Mucosa of rectum (tissue), 2 donors: Measurements from ENCODE around the gene PMIS2.

ENCODE experiments used
- H3K27ac ChIP-seq, 2 donors: one replicate each; pipeline ENCODE4 v1.7.0; 2013; ENCODE audit warnings: inconsistent platforms in 2 of 2, low read depth in 2 of 2, low read length in 2 of 2
- H3K27me3 ChIP-seq, 2 donors: one replicate each; pipeline ENCODE4 v1.7.0; 2013; ENCODE audit warnings: low read length in 2 of 2; ENCODE audit not compliant: control insufficient read depth in 2 of 2, insufficient read depth in 2 of 2
- H3K36me3 ChIP-seq, 2 donors: one replicate each; pipeline ENCODE4 v1.7.0; 2013; ENCODE audit warnings: low read length in 2 of 2; ENCODE audit not compliant: control insufficient read depth in 2 of 2, insufficient read depth in 2 of 2
- H3K4me1 ChIP-seq, 2 donors: one replicate each; pipeline ENCODE4 v1.7.0; 2013; ENCODE audit warnings: low read length in 2 of 2, mild to moderate bottlenecking in 1 of 2; ENCODE audit not compliant: control insufficient read depth in 2 of 2, insufficient read depth in 2 of 2
- H3K4me3 ChIP-seq, 2 donors: one replicate each; pipeline ENCODE4 v1.7.0; 2013; ENCODE audit warnings: low read length in 2 of 2
- H3K9ac ChIP-seq, 2 donors: one replicate each; pipeline ENCODE4 v1.7.0; 2013; ENCODE audit warnings: low read length in 2 of 2, low read depth in 1 of 2, mild to moderate bottlenecking in 1 of 2
- H3K9me3 ChIP-seq, 2 donors: one replicate each; pipeline ENCODE4 v1.7.0; 2013; ENCODE audit warnings: low read length in 2 of 2; ENCODE audit not compliant: control insufficient read depth in 2 of 2
- donor health status: healthy.
- donor health status: Normal muscosa, but diverticular disease.

PMIS2 gene

GRCh38 chr19:35563207-35563829 lies 22.7 kb upstream of the PMIS2 start, which contains the start of gene ATP4A:
Gene ATP4A, minus strand, starts transcription at chr19:35563658. Its CDS starts 29 bp downstream, at chr19:35563629.
- H3K4me3 ChIP-seq, result no peak within 1 kb of the TSS
- H3K4me1 ChIP-seq, result no peaks in the 10 kb centered on the region
- H3K27ac ChIP-seq, result no peak within 1 kb of the TSS
- peaks cover 6 to 8% of the 10 kb centered on the region in 2 donors for H3K27me3 ChIP-seq
- no peak within 1 kb of the TSS for H3K9ac ChIP-seq
- no peaks in the 10 kb centered on the region for H3K36me3 ChIP-seq
- no peaks in the 10 kb centered on the region for H3K9me3 ChIP-seq

GRCh38 chr19:35565016-35565856 lies 20.7 kb upstream of the PMIS2 start:
- H3K27ac ChIP-seq, result no peak overlapping the region
- H3K9me3 ChIP-seq, result no peaks in the 10 kb centered on the region
- peaks cover 3 to 8% of the 10 kb centered on the region in 2 donors for H3K27me3 ChIP-seq
- H3K36me3 ChIP-seq, result no peaks in the 10 kb centered on the region
- no peaks in the 10 kb centered on the region for H3K4me1 ChIP-seq
- no peak overlapping the region for H3K4me3 ChIP-seq
- no peak overlapping the region for H3K9ac ChIP-seq

GRCh38 chr19:35566738-35567137 lies 19.2 kb upstream of the PMIS2 start:
- Histone ChIP-seq H3K9ac (no peak overlapping the region), H3K27me3 (peaks cover 0 to 6% of the 10 kb centered on the region in 2 donors), H3K27ac (no peak overlapping the region), H3K36me3 (no peaks in the 10 kb centered on the region), H3K4me1 (no peaks in the 10 kb centered on the region), H3K9me3 (no peaks in the 10 kb centered on the region), H3K4me3 (no peak overlapping the region)

GRCh38 chr19:35569281-35569781 lies 16.6 kb upstream of the PMIS2 start:
- Histone ChIP-seq H3K36me3 (no peaks in the 10 kb centered on the region), H3K9me3 (no peaks in the 10 kb centered on the region), H3K4me3 (no peak overlapping the region), H3K27me3 (peaks cover 0 to 6% of the 10 kb centered on the region in 2 donors), H3K9ac (no peak overlapping the region), H3K27ac (no peak overlapping the region), H3K4me1 (no peaks in the 10 kb centered on the region)

- Histone ChIP-seq H3K9ac (no peak overlapping the region), H3K4me1 (no peaks in the 10 kb centered on the region), H3K9me3 (peaks cover 2 to 4% of the 10 kb centered on the region in 2 donors), H3K27me3 (peaks cover 0 to 6% of the 10 kb centered on the region in 2 donors), H3K36me3 (no peaks in the 10 kb centered on the region), H3K4me3 (no peak overlapping the region), H3K27ac (no peak overlapping the region)
Observed at GRCh38 chr19:35571406-35571965, 14.5 kb upstream of the PMIS2 start.

GRCh38 chr19:35577918-35578317 lies 8.1 kb upstream of the PMIS2 start:
- no peaks in the 10 kb centered on the region for H3K27me3 ChIP-seq
- no peak overlapping the region for H3K27ac ChIP-seq
- no peaks in the 10 kb centered on the region for H3K4me1 ChIP-seq
- H3K4me3 ChIP-seq, result no peak overlapping the region
- H3K9me3 ChIP-seq, result peaks cover 3 to 9% of the 10 kb centered on the region in 2 donors
- H3K36me3 ChIP-seq, result no peaks in the 10 kb centered on the region
- H3K9ac ChIP-seq, result no peak overlapping the region

GRCh38 chr19:35578707-35579106 lies 7.3 kb upstream of the PMIS2 start:
- Histone ChIP-seq H3K27ac (no peak overlapping the region), H3K9me3 (peaks cover 3 to 9% of the 10 kb centered on the region in 2 donors), H3K27me3 (no peaks in the 10 kb centered on the region), H3K36me3 (no peaks in the 10 kb centered on the region), H3K4me1 (no peaks in the 10 kb centered on the region), H3K4me3 (no peak overlapping the region), H3K9ac (no peak overlapping the region)

- no peak overlapping the region for H3K4me3 ChIP-seq
- H3K27ac ChIP-seq, result no peak overlapping the region
- no peaks in the 10 kb centered on the region for H3K4me1 ChIP-seq
- H3K9ac ChIP-seq, result no peak overlapping the region
- no peaks in the 10 kb centered on the region for H3K9me3 ChIP-seq
- H3K27me3 ChIP-seq, result no peaks in the 10 kb centered on the region
- H3K36me3 ChIP-seq, result no peaks in the 10 kb centered on the region
Observed at GRCh38 chr19:35582760-35583159, 3.2 kb upstream of the PMIS2 start.

- Histone ChIP-seq H3K27me3 (no peaks in the 10 kb centered on the region), H3K9ac (no peak overlapping the region), H3K36me3 (no peaks in the 10 kb centered on the region), H3K27ac (no peak overlapping the region), H3K4me3 (no peak overlapping the region), H3K9me3 (no peaks in the 10 kb centered on the region), H3K4me1 (no peaks in the 10 kb centered on the region)
Observed at GRCh38 chr19:35587321-35587720, 1.3 kb downstream of the PMIS2 start.

- Histone ChIP-seq H3K9me3 (no peaks in the 10 kb centered on the region), H3K27ac (no peak overlapping the region), H3K36me3 (no peaks in the 10 kb centered on the region), H3K9ac (no peak overlapping the region), H3K4me3 (no peak overlapping the region), H3K27me3 (no peaks in the 10 kb centered on the region), H3K4me1 (no peaks in the 10 kb centered on the region)
Observed at GRCh38 chr19:35590875-35591274, 4.9 kb downstream of the PMIS2 start.
